Keratinocyte (primary cell): ENCODE data around the gene P2RX3. TPM values are rescaled to one million over a fixed set of nuclear protein-coding genes. Genes with fewer than 3 reads are reported as not detected.

Experiments used
- DNase-seq: peaks from one replicate; pipeline ENCODE4 v3.0.0-alpha.2; 2011; ENCODE audit warnings: low read depth, missing footprints, low spot score
- FAIRE-seq: peaks from 2 replicates; lab custom pipeline; 2011; peaks lifted over from hg19 to GRCh38; lab: Jason Lieb, UNC
- H2AFZ ChIP-seq: 2 replicates; pipeline ENCODE4 v1.6.0; 2012; ENCODE audit warnings: low read length, control low read depth, inconsistent platforms; ENCODE audit not compliant: control insufficient read depth
- H3K27ac ChIP-seq: 2 replicates; pipeline ENCODE4 v1.5.1; 2011; ENCODE audit warnings: low read length; ENCODE audit not compliant: control insufficient read depth, insufficient read depth
- H3K27me3 ChIP-seq: 3 replicates; pipeline ENCODE4 v1.6.0; 2011; ENCODE audit warnings: low read length; ENCODE audit not compliant: control insufficient read depth, insufficient read depth; ENCODE audit errors: extremely low read depth
- H3K36me3 ChIP-seq, 2 experiments: 2 replicates in 1 of 2; 3 replicates in 1 of 2; pipeline ENCODE4 v1.5.1; 2011; ENCODE audit warnings: low read length in 2 of 2, mild to moderate bottlenecking in 1 of 2; ENCODE audit not compliant: control insufficient read depth in 2 of 2, insufficient read depth in 2 of 2; ENCODE audit errors: extremely low read depth in 1 of 2
- H3K4me1 ChIP-seq: 3 replicates; pipeline ENCODE4 v1.5.1; 2011; ENCODE audit warnings: low read length; ENCODE audit not compliant: control insufficient read depth, insufficient read depth; ENCODE audit errors: extremely low read depth
- H3K4me2 ChIP-seq: 3 replicates; pipeline ENCODE4 v1.6.0; 2011; ENCODE audit warnings: low read depth, low read length; ENCODE audit not compliant: control insufficient read depth, insufficient read depth; ENCODE audit errors: extremely low read depth
- H3K4me3 ChIP-seq, 3 experiments: fragments of 200-600 bp in 1 of 3; sonication (generic) in 1 of 3; 2 replicates in 2 of 3; 3 replicates in 1 of 3; pipeline ENCODE4 v1.5.1; 2011 to 2016; ENCODE audit warnings: low read length in 3 of 3, mild to moderate bottlenecking in 3 of 3, control low read depth in 2 of 3, inconsistent platforms in 1 of 3, low read depth in 1 of 3, mixed read lengths in 1 of 3, mixed run types in 1 of 3, moderate library complexity in 1 of 3; ENCODE audit not compliant: control insufficient read depth in 2 of 3, insufficient read depth in 2 of 3; ENCODE audit errors: extremely low read depth in 1 of 3
- H3K79me2 ChIP-seq: 2 replicates; pipeline ENCODE4 v1.6.0; 2012; ENCODE audit warnings: low read length; ENCODE audit not compliant: control insufficient read depth, insufficient read depth
- H3K9ac ChIP-seq: 3 replicates; pipeline ENCODE4 v1.6.0; 2011; ENCODE audit warnings: low read length; ENCODE audit not compliant: control insufficient read depth, insufficient read depth; ENCODE audit errors: extremely low read depth
- H3K9me1 ChIP-seq: 3 replicates; pipeline ENCODE4 v1.6.0; 2011; ENCODE audit warnings: low read length; ENCODE audit not compliant: control insufficient read depth, insufficient read depth; ENCODE audit errors: extremely low read depth
- H3K9me3 ChIP-seq: 2 replicates; pipeline ENCODE4 v1.5.1; 2012; ENCODE audit warnings: low read depth, low read length; ENCODE audit not compliant: control insufficient read depth
- H4K20me1 ChIP-seq: 3 replicates; pipeline ENCODE4 v1.6.0; 2011; ENCODE audit warnings: low read length; ENCODE audit not compliant: control insufficient read depth, insufficient read depth; ENCODE audit errors: extremely low read depth
- EZH2 ChIP-seq: IDR thresholded peaks from one replicate; pipeline ENCODE4 v1.6.1; 2012; ENCODE audit warnings: inconsistent platforms, mild to moderate bottlenecking, low read length, moderate library complexity
- dilution Hi-C: fragments of 300-500 bp; cut with MboI; formaldehyde crosslinking; loops from one replicate; pipeline ENCODE4 v1.7.0; 2020; ENCODE audit warnings: low sequenced_read_pairs; ENCODE audit not compliant: extremely low pct_ligation_motif_present
- polyA plus RNA-seq, 5 experiments: library from polyadenylated mRNA; depleted of rRNA in 3 of 5; stranded (reverse) in 3 of 5; stranded (forward) in 1 of 5; unstranded in 1 of 5; fragments of >200 nt; gene quantifications; 1 replicate in 1 of 5; 2 replicates in 3 of 5; 3 replicates in 1 of 5; pipeline versions ENCODE4 v1.2.1 to v1.2.3, GENCODE V29; 2011 to 2012; ENCODE audit warnings: missing spikeins in 2 of 5, low read depth in 1 of 5, low replicate concordance in 1 of 5
- TF ChIP-seq, protein P1 (sequence below), 3 experiments: IDR thresholded peaks in 1 of 3; conservative IDR thresholded peaks in 1 of 3; optimal IDR thresholded peaks in 1 of 3; 2 replicates in 2 of 3; 3 replicates in 1 of 3; pipeline versions ENCODE3 to v1.5.1; 2011; ENCODE audit warnings: low read length in 3 of 3, mild to moderate bottlenecking in 3 of 3, moderate library complexity in 2 of 3, control low read depth in 1 of 3, inconsistent platforms in 1 of 3; ENCODE audit not compliant: insufficient read depth in 2 of 3; ENCODE audit errors: extremely low read depth in 1 of 3

Gene P2RX3
- polyA plus RNA-seq, 1 donor (not counting 4 experiments of a cell fraction or from before 2014, with no cell fraction given), result not detected

- DNase-seq (peak; percentile 90), FAIRE-seq (peak; percentile 96)
- no peak for TF ChIP-seq EZH2
- TF ChIP-seq, protein P1, sequence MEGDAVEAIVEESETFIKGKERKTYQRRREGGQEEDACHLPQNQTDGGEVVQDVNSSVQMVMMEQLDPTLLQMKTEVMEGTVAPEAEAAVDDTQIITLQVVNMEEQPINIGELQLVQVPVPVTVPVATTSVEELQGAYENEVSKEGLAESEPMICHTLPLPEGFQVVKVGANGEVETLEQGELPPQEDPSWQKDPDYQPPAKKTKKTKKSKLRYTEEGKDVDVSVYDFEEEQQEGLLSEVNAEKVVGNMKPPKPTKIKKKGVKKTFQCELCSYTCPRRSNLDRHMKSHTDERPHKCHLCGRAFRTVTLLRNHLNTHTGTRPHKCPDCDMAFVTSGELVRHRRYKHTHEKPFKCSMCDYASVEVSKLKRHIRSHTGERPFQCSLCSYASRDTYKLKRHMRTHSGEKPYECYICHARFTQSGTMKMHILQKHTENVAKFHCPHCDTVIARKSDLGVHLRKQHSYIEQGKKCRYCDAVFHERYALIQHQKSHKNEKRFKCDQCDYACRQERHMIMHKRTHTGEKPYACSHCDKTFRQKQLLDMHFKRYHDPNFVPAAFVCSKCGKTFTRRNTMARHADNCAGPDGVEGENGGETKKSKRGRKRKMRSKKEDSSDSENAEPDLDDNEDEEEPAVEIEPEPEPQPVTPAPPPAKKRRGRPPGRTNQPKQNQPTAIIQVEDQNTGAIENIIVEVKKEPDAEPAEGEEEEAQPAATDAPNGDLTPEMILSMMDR (optimal IDR thresholded peaks at IDR 0.05 in 1 of 3, IDR thresholded peaks at IDR 0.05 in 1 of 3, conservative IDR thresholded peaks at IDR 0.05 in 1 of 3; ENCODE audit: extremely low read depth in 1 of 3, insufficient read depth in 2 of 3, low read length in 3 of 3), result no peak
- Histone ChIP-seq H3K9me3 (no peaks in the 10 kb centered on the region), H4K20me1 (no peaks in the 10 kb centered on the region), H3K9ac (peak overlapping the region; percentile 35), H3K4me1 (peaks cover 34% of the 10 kb centered on the region), H2AFZ (peak overlapping the region; percentile 55), H3K27ac (peak overlapping the region; percentile 42), H3K4me3 (peak overlapping the region in 1 of 3 experiments; percentile 23), H3K4me2 (peak overlapping the region; percentile 68), H3K27me3 (no peaks in the 10 kb centered on the region), H3K36me3 (no peaks in the 10 kb centered on the region), H3K9me1 (no peaks in the 10 kb centered on the region), H3K79me2 (no peaks in the 10 kb centered on the region)
- dilution Hi-C loops, result no loop called here
Observed at GRCh38 chr11:57368106-57368844, 30.1 kb downstream of the P2RX3 start.

DNA sequence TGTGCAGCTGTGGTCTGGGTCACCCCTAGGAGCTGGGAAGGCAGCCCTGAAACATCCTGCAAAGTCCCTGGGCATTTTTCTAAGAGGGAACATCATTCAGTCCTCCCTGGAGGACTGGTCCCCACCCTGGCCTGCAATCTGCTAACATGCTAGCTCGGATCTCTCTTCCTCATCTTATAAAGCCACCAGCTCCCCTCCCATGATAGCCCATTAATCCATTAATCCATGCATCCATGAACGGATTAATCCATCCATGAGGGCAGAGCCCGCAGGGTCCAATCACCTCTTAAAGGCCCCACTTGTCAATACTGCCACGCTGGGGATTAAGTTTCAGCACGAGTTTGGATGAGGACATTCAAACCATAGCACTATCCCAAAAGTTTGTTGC is 30.7 kb downstream of the P2RX3 start:
- dilution Hi-C loops, result no loop called here
- Histone ChIP-seq H3K9me1 (no peaks in the 10 kb centered on the region), H3K36me3 (no peaks in the 10 kb centered on the region), H3K4me2 (peak overlapping the region; percentile 68), H2AFZ (no peak overlapping the region), H3K4me1 (peaks cover 34% of the 10 kb centered on the region), H3K27me3 (no peaks in the 10 kb centered on the region), H3K9ac (no peak overlapping the region), H4K20me1 (no peaks in the 10 kb centered on the region), H3K27ac (peak overlapping the region; percentile 11), H3K79me2 (no peaks in the 10 kb centered on the region), H3K4me3 (no peak overlapping the region), H3K9me3 (no peaks in the 10 kb centered on the region)
- FAIRE-seq, result peak; percentile 5
- TF ChIP-seq, protein P1 (optimal IDR thresholded peaks at IDR 0.05 in 1 of 3, IDR thresholded peaks at IDR 0.05 in 1 of 3, conservative IDR thresholded peaks at IDR 0.05 in 1 of 3; ENCODE audit: extremely low read depth in 1 of 3, insufficient read depth in 2 of 3, low read length in 3 of 3), result no peak
- no peak for TF ChIP-seq EZH2
- DNase-seq, result no peak
